ENCODE data around the gene ILKAP.

ILKAP gene

DNA sequence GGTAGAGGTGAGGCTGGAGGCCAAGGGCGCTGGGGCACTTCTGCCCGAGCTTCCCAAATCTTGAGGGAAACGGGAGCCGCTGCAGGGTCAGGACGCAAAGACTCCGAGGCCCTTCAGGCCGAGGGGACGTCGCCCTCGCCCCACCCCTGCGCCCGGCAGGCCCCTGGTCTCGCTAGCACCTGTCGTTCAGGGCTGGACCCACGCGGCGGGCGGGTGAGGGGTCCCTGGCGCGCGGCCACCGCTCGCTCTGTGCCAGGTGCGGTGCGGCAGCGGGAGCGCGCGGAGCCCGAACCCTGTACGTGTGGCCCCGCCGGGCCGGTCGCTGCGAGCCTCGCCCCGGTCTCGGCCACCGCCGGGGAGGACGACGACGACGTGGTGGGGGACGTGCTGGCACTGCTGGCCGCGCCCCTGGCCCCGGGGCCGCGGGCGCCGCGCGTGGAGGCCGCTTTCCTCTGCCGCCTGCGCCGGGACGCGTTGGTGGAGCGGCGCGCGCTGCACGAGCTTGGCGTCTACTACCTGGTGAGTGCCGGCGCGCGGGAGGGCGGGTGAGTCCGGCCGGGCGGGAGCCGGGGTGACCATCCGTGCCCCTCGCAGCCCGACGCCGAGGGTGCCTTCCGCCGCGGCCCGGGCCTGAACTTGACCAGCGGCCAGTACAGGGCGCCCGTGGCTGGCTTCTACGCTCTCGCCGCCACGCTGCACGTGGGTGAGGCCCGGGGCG, 39.9 kb downstream of the ILKAP start:
- DNase-seq, result no peak

DNA sequence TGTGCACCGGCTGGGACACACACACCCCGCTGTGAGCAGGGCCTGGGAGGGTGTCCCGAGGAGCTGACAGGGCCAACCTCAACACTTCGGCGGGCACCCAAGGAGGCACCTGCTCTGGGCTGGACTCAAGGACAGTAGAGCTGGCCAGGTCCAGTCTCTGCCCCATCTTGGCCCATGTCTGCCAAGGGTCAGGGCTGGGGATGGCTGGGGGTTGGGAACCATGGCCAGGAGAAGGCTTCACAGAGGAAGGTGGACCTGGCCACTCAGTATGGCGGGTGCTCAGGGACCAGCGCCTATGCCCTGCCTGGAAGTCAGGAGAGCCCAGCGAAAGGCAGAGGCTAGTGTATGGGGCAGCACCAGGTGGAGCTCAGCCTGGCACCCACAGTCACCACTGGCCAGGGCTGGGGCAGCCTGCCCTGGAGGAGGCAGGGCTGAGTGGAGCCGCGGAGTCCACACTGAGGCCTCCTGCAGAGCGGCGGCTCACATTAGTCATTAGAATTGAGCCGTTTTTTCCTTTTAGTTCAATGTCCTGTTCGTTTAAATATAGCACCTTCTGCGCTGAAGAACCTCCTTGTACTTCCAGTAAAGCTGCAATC, 40.6 kb downstream of the ILKAP start:
- DNase-seq, result no peak

DNA sequence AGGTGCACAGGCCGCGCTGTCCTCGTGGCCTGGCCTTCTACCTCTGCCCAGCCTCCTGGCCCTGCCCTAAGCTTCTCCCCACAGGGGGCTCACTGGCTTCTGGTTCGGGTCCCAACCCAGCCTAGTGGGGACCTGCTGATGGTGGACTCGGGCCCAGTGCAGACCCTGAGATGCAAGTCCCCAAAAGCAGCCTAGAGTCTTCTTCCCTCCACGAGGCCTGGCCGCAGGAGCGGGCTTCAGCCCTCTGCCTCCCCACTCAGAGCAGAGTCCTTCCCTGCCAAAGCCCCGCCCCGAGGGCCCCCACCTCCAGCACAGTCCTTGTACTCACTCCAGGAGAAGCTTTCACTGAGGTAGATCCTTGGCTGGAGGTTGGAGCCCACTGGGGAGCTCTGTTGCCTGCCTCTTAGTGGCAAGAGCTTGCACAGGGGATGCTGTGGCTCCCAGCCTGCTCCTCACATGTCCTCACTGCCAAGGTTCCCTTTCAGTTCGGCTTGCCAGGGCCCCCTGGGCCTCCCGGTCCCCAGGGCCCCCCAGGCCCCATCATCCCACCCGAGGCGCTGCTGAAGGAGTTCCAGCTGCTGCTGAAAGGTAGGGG, 41.1 kb downstream of the ILKAP start:
- no peak for DNase-seq

DNA sequence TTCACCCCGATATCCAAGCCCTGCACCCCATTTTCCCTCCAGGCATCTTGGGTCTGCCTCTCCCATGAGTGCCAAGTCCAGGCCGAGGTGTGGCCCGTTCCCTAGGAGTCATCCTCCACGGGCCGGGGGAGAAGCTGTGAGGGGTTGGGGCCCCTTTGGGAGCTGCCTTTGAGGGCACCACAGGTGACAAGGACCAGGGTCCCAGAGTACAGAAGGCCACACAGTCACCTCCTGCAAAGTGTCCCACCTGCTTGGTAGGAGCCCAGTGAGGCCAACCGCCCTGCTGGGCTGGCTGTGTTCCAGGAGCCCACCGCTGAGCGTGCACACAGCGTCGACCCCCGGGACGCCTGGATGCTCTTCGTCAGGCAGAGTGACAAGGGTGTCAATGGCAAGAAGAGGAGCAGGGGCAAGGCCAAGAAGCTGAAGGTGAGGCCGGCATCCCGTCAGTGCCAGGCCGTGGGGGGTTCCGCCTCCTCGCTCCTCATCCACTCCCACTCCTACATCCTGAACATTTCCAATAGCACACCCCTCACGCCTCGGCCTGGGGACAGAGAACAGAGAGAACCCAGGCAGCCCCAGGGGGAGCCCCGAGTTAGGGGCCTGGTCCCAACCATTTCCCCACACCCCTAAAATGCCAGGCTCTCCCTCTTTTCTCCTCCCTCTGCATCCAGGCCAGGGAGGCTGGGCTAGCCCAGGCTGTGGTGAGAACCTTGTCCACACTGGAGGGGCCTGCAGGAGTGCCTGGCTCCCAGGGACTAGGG, 42.0 kb downstream of the ILKAP start:
- no peak for DNase-seq

DNA sequence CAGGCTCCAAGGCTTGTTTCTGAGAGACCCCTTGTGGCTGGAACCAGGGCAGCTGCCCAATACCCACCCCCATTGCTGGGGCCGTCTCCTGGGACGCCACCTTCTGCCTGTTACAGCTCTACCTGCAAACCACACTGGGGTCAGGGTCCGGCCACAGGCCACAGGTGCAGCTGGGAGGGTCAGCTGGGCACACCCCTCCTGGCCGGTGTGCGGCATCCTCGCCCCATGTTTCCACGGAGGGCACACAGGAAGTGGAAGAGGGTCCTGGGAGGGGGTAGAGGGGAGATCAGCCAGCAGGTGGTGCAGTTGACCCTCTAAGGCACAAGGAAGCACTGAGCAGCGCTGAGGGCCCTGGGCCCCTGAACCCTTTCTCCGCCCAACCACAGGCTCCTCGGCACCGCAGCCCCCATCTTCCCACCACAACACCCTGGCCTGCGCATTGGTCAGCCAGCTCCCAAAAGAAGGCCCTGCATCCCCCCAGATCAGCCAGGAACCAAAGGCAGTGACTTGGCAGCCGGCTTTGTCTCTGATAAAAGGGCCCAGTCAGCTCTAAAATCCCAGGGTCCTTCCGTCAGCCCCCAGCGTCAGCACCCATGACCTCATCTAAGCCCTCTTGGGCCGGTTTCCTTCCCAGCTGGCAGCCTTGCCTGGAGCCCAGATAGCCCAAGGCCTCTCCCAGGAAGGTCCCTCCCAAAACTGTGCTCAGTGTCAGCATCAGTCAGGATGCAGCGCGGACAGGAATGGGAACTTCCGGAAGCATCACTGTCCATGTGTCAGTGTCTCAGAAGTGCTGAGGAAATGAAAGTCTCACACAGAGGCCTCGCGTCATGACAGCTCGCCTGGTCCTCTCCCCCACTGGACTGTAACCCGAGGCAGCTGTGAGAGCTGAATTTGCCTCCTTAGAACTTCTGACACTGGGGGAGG, 43.0 kb downstream of the ILKAP start:
- DNase-seq, result no peak

DNA sequence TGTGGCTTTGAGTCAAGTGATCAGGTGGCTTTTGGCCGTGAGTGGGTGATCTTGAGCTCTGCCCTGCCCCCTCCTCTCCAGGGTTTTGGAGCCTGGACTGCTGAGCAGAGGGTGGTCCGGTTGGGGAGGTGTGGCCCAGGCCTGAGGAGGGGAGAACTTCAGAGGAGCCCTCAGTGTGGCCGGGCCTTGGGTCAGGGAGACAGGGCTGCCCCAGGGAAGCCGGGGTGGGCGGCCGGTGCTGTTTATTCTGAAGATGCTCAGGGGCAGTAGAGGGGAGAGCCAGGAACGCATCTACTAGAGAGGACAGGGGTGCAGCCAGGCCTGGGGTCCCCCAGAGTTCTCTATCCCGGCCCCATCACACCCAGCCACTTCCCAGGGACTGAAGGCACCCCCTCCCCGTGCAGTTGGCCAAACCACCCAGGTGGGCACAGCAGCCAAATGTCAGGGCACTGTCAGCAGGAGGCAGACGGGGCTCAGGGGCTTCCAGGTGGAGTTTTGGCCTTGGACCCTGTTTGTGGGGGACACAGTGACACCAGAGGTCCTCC, 43.8 kb downstream of the ILKAP start:
- DNase-seq, result no peak

DNA sequence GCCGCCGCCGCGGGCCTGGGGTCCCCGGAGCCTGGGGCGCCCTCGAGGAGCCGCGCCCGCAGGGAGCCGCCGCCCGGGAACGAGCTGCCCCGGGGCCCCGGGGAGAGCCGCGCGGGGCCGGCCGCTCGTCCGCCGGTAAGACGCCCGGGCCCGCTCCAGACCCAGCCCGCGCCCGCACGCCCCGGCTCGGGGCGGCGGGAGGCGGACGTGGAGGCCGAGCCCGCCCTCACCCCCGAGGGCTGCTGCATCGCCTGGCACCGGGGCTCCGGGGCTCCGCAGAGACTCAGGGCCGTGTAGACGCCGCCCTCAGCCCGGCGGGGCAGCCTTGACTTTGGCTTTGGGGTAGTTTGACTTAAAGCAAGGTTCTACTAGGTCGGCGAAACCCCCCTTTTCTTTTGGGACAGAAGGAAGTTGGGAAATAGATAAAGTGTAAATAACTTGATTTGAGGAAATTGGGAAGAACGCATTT, 44.4 kb downstream of the ILKAP start:
- peak in 1 of 2 donors; percentile 14 for DNase-seq

DNA sequence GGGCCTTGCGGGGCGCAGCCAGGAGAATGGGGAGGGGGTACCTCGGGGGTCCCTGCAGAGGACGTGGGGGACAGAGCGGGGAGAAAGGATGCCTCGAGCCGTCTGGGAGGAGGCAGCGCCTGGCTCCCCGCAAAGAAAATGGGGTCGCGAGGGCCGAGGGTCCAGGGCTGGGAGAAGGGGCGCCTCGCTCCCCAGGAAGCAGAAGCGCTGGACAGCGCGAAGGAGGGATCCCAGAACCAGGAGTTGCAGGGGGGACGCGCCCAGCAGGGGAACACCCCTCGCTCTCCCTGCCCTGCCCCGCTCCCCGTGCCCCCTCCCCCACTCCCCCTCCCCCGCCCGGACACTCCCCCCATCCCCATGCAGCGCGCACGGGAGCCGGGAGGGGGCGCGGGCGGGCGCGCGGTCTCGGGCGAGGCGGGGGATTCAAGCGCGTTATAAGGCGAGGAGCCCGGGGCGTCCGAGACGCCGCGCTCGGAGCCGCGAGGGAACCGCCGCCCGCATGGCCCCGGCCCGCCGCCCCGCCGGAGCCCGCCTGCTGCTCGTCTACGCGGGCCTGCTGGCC, 44.9 kb downstream of the ILKAP start, which contains the start of gene ERFE:
ERFE (plus strand) TSS at position 462 of the 562 bp plus-strand sequence; CDS start at position 500, 38 bp downstream.
- DNase-seq, result peak; percentile 22 to 30

DNA sequence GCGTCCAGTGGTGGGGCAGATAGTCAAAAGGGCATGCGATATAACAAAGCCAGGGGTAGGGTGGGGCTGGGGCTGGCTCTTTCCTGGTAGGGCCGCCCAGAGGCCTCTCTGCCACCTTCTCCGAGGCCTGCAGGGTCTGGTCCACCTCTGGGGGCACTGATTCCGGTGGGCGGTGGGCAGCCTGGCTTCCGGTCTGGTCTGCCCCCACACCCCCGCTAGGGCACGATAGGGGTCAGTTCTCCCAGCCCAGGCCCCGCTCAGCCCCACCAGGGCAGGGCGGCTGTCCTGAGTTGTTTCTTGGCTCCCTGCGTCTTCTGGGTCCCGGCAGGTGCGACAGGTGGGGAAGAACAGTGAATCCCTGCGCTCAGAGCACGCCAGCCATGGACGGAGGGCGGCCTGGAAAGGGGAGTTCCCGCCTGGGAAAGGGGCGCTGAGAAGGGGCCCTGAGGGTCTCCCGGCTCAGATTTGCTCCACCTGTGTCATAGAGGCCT, 45.4 kb downstream of the ILKAP start:
- DNase-seq, result no peak

DNA sequence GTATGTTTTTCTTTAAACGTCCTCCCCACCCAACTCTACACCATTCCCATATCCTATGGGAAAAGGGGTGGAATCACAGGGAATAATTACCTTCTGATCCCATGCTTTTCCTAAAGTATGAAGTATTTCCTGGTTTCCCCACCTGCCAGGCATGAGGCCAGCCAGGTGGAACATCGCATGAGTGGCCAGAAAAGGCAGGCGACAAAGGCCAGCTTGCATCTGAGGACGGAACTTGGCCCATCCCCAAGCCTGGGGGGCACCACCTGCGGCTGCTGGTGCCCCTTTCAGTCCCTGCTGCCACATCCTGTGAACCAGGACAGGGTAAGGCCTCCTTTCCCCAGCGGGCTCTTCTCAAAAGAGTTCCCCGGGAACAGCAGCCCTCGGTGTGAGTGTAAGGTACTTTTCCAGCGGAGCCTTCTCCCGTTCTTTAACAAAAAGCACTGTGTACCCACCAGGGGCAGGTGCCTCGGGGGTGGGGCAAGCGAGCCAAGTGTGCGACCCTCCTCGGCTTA, 45.9 kb downstream of the ILKAP start:
- DNase-seq, result no peak

DNA sequence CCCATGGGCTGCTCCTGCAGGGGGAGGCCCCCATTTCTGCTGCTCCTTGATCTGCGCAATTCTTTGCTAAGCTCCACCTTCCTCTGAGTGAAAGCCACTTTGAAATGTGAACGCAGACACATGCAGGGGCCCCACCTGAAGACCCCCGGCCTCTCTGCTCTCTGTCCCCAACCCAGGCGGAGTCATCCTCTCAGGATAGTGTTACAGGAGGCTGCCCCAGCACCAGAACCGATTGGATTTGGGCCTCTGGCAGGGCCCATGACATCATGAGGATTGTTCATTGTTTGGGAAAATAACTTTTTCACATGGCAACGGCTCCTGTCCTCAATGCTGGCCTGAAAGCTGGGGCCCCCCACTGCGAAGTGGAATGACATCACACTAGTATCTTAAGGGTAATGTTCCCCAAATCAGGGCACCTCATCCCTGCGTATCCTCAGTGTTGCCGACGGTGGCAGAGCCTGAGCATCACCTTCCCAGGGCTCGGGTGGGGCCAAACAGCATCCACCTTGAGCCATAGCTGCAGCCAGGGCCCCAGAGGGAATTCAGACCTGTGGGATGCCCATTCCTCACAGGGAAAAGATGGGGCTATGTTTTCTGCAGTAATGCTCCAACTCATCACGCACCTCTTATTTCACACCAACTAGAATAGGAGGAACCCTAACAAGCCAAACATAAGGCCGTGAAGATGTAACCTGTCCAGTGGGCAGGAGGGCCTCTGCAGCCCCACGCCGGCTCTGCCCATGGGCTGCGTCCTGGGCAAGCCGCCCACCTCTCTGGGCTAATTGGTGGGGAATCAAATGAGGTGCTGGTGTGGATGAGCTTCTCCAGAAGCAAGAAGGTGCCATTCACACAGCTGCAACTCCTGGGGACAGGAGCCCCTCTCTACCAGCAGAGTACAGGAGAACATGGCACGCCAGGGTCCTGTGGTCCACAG, 47.5 kb downstream of the ILKAP start:
- DNase-seq, result no peak

DNA sequence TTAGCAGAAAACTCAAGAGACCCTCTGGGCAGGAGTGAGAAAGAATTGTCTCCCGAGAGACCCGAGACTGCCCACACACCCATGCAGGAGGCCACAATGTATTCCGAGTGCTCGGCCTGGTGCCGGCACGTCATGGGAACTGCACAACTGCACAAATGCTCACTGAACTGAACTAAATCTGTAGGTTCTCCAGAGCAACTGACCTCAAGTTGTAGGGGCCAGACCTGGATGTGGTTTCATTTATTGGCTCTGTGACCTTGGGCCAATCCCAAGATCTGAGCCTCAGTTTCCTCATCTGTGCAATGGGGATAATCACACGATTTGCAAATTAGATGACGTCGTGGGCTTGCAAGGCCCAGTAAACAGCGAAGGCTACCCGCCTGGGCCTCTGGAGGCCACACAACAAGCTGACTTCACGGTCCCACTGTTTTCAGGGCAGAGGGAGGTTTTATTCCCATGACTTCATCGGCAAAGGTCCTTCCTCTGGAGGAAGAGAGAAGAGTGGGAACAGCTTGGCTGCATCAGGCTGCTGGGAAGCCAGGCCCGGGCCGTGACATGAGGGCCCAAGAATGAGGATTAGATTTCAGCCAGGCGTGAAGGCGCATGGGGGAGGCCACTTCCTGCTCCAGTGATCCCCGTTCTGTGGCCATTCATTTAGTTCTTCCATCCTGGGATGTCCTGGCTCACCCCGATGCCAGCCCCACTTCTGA, 48.3 kb downstream of the ILKAP start:
- DNase-seq, result no peak

DNA sequence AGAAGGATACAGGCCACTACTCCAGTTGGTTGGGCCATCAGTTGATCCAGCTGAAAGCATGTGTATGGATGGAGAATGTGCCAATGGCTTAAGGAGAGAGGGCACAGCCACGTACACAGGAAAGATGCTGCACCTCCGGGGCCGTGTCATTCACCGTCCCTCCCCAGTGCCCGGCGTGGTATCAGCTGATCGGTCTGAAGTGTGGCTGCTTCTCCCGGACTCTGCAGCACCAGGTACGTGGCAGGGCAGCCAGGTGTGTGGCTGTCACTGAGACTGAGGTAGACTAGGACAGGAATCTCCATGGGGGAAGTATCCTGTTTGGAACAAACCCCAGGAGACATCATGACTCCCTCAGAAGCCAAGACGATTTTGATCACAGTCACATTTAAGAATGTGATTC, 48.9 kb downstream of the ILKAP start:
- DNase-seq, result no peak

DNA sequence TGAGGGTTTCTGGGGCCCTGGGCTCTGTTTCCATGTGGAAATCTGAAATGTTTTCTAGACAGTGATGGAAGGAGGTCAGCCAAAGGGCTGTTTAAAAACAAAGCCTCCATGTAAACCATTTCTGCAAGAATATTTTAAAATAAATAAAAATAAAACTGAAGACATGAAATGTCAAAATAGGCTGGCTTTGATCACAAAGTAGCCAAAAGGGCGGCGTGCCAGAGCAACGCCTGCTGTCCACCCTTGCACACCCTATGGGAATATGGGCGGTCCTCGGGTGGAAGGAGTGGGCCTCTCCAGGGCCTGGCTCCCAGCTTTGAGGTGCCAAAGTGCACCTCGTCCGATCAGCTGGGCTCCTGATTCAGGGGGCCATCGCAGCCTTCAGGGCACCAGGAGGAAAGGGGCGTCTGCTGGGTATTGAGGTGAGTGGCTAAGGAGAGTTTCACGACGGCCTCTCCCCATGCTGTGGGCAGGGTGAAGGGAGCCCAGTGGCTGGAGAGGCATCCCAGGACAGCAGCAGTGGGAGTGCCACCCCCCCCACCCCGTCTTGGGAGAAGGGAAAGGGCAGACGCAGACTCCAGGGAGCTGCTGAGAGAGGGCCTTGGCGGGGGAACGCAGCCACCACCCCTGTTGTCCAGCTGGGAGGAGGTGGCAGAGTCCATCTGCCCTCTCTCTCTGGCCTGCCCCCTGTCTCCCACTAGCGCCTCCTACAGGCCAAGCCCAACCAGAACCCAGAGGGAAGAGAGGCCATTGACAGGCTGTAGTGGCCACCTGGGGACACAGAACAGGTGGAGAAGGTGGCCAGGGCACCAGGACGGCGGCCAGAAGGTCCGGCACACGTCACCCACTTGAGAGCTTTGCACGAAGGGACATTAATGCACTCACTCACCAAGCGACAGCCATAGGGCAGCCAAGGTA, 50.5 kb downstream of the ILKAP start:
- no peak for DNase-seq

DNA sequence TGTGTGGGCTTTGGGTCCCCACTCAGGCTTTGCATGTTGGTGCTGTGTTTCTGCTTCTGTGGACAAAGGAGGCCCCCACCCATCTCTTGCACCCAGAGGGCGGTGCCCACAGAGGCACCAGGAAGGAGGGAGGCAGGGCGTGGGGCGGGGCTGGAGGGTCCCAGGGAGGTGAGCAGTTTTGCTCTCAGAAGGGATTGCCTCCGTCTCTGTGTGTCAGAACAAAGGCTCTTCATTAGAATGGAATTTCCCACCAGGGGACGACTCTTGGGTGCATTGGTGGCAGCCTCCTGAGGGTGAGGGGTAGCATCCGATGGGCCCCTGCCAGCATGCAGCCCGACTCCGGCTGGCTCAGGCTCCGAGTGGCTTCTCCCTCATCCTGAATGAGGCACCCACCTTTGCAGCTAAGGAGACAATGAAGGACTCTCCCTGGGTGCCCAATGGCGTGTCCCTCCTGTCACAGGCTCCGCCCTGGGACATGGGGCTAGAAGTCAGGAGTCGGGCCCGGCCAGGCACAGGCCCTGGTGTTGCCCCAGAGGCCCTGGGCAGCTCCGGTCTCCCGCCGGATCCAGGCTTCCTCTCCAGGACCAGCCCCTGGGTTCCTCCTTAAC, 51.8 kb downstream of the ILKAP start:
- no peak for DNase-seq

DNA sequence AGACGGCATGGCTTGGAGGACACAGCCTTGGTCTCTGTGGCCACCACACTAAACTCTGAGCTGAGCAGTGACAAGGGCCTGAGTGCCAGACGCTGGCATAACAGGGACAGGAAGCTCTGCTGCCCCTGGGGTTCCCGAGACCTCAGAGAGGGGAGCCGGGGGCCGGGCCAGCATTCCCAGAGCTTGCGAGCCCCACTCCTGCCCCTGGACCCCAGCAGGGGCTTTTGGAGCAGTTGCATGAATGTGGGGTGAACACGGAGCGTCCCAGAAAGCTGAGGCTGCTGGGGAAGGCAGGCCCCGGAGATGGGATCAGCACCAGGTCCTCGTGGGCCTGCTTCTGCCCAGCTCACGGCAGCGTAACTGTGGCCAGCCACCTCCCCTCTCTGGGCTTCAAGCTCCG, 52.3 kb downstream of the ILKAP start:
- DNase-seq, result no peak

DNA sequence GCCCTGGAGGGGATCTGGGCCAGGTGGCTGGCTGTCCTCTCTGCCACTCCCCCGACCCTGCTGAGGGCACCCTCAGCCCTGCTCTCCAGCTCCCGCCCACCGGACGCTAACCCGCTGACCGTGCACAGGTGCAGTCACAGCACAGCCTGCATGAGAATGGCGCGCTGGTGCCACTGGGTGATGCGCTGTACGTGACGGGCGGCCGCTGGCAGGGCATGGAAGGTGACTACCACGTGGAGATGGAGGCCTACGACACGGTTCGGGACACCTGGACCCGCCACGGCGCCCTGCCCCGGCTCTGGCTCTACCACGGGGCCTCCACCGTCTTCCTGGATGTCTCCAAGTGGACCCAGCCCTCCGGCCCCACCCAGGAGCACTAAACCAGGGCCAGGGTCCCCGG, 52.8 kb downstream of the ILKAP start:
- DNase-seq, result no peak

Data from inflammatory macrophage (primary cell).